ENCODE measurements around the gene PODNL1. TPM values are rescaled to one million over a fixed set of nuclear protein-coding genes. Genes with fewer than 3 reads are reported as not detected.

Gene PODNL1
- total and polyA plus RNA-seq, 8 donors: 0.92 to 3.4 (median 1.3) TPM; not detected in 5

DNA sequence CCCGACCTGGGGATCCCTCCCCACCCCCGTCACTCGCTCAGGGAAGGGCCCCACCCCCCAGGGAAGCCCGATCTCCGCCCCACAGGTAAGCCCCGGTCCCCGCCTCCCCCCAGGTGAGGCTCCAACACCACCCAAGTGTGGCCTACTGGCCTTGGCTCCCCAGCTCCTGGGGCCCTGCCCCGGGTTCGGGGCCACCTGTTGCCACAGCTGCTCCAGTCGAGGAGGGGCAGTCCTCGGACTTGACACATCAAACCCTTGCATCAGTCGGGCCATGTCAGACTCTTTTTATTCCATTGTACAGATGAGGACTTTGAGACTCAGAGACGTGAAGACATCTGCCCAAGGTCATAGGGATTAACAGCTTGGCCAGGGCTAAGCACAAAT, 31.7 kb downstream of the PODNL1 start:
- no peaks in the 10 kb centered on the region for H3K9me3 ChIP-seq
- intact Hi-C loops (cut with DNase I; ENCODE audit: low total_unique reads): no loop called here
- TF ChIP-seq, protein P1, sequence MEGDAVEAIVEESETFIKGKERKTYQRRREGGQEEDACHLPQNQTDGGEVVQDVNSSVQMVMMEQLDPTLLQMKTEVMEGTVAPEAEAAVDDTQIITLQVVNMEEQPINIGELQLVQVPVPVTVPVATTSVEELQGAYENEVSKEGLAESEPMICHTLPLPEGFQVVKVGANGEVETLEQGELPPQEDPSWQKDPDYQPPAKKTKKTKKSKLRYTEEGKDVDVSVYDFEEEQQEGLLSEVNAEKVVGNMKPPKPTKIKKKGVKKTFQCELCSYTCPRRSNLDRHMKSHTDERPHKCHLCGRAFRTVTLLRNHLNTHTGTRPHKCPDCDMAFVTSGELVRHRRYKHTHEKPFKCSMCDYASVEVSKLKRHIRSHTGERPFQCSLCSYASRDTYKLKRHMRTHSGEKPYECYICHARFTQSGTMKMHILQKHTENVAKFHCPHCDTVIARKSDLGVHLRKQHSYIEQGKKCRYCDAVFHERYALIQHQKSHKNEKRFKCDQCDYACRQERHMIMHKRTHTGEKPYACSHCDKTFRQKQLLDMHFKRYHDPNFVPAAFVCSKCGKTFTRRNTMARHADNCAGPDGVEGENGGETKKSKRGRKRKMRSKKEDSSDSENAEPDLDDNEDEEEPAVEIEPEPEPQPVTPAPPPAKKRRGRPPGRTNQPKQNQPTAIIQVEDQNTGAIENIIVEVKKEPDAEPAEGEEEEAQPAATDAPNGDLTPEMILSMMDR (IDR thresholded peaks at IDR 0.05): no peak
- TF ChIP-seq POLR2AphosphoS5 (IDR thresholded peaks at IDR 0.05) (no peak), POLR2A (IDR thresholded peaks at IDR 0.05) (no peak), EP300 (IDR thresholded peaks at IDR 0.05) (no peak)
- peak overlapping the region; percentile 70 to 97 (median 78) for H3K4me3 ChIP-seq
- 0 to 5% (median 1%) methylated on average over 2 to 13 of the region's 13 CpGs for WGBS, 5 donors
- peak overlapping the region; percentile 84 to 91 (median 89) for H3K27ac ChIP-seq
- H3K36me3 ChIP-seq: peaks cover 0 to 28% (median 24%) of the 10 kb centered on the region in 4 donors
- peak; percentile 63 to 72 for DNase-seq
- H3K27me3 ChIP-seq: no peaks in the 10 kb centered on the region
- H3K4me1 ChIP-seq: peaks cover 14 to 34% (median 32%) of the 10 kb centered on the region in 4 donors

DNA sequence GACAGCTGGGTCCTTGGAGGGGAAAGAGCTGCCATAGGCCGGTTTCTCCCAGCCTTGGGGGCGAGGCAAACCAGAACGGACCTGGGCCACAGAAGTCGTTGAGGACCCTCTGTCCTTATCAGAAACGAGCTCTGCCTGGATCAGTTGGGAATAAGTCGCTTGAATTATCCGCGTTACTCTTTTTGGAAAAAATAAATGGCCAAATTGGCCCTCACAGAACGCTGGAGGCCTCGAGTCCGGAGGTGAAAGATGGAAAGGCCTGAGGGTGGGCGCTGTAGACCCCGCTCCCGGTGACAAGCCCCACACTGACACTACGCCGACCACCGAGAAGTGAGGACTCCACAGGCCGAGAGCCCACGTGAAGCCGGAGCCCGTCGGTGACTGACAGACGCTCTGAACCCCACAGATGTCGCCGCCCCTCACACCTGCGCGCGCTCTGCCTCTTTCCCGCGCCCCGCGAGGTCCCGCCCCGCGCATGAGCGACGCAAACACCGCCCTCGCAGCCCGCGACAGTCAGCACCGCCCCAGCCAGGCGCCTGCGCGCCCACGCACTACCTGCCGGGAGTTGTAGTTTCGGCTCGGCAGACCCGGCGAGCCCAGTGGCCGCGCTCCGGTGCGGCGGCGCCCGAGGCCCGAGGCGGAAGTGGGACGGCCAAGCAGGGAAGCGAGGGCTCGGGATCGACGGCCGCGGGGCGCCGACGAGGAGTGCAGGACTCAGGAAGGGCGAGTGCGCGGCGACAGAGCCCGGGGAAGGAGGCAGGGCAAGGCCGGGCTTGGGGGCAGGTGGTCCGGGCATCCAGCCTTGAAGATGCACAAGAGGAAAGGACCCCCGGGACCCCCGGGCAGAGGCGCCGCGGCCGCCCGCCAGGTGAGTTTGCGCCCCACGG, 32.3 kb downstream of the PODNL1 start, which contains the start of the genes BRME1 and CC2D1A:
Gene BRME1 (minus strand): TSS at position 484 of the 887 bp plus-strand sequence. CDS start 1,225 bp downstream, outside the sequence.
Gene CC2D1A (plus strand): TSS at position 568 of the 887 bp plus-strand sequence. CDS start 241 bp downstream, at position 809.
- Histone ChIP-seq H3K27me3 (no peaks in the 10 kb centered on the region), H3K27ac (peak within 1 kb of the TSS; percentile 84 to 91 (median 89)), H3K36me3 (peaks cover 0 to 21% (median 17%) of the 10 kb centered on the region in 4 donors), H3K9me3 (no peaks in the 10 kb centered on the region), H3K4me3 (peak within 1 kb of the TSS; percentile 70 to 97 (median 78)), H3K4me1 (peaks cover 14 to 34% (median 32%) of the 10 kb centered on the region in 4 donors)
- TF ChIP-seq EP300 (IDR thresholded peaks at IDR 0.05) (no peak), POLR2AphosphoS5 (IDR thresholded peaks at IDR 0.05) (peak; percentile 57 to 92 (median 81)), POLR2A (IDR thresholded peaks at IDR 0.05) (peak in 1 of 4 donors; percentile 35)
- TF ChIP-seq, protein P1 (IDR thresholded peaks at IDR 0.05): peak in 1 of 7 experiments; percentile 14
- DNase-seq: peak; percentile 96 to 97
- intact Hi-C loops (cut with DNase I; ENCODE audit: low total_unique reads): no loop called here
- WGBS, 5 donors: 7 to 14% (median 7%) methylated on average over 49 to 86 of the region's 86 CpGs

DNA sequence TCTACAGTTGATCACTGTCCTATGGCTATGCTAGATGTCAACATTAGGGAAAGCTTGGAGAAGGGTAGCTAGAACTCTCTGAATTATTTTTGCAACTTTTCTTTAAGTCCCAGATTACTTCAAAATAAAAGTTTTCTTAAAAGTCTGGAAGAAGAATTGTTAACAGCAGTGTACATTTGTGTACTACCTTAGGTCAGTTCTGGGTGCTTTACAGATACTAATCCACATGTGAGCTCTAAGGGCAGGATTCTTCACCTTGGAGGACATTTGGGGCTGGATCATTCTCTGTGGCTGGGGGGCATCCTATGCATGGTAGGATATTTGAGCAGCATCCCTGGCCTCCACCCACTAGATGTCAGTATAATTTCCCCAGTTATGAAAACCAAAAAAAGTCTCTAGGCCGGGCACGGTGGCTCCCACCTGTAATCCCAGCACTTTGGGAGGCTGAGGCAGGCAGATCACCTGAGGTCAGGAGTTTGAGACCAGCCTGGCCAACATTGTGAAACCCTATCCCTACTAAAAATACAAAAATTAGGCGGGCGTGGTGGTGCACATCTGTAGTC, 35.1 kb downstream of the PODNL1 start:
- H3K9me3 ChIP-seq: no peaks in the 10 kb centered on the region
- no peaks in the 10 kb centered on the region for H3K27me3 ChIP-seq
- DNase-seq: no peak
- TF ChIP-seq, protein P1 (IDR thresholded peaks at IDR 0.05): no peak
- no peak for TF ChIP-seq EP300 (IDR thresholded peaks at IDR 0.05)
- TF ChIP-seq POLR2A (IDR thresholded peaks at IDR 0.05): no peak
- no peak for TF ChIP-seq POLR2AphosphoS5 (IDR thresholded peaks at IDR 0.05)
- H3K27ac ChIP-seq: no peak overlapping the region
- 66 to 87% (median 81%) methylated on average over 4 of the region's 4 CpGs for WGBS, 5 donors
- peaks cover 14 to 26% (median 24%) of the 10 kb centered on the region in 4 donors for H3K4me1 ChIP-seq
- no peak overlapping the region for H3K4me3 ChIP-seq
- H3K36me3 ChIP-seq: peaks cover 0 to under 1% (median 0%) of the 10 kb centered on the region in 4 donors
- intact Hi-C loops (cut with DNase I; ENCODE audit: low total_unique reads): no loop called here

DNA sequence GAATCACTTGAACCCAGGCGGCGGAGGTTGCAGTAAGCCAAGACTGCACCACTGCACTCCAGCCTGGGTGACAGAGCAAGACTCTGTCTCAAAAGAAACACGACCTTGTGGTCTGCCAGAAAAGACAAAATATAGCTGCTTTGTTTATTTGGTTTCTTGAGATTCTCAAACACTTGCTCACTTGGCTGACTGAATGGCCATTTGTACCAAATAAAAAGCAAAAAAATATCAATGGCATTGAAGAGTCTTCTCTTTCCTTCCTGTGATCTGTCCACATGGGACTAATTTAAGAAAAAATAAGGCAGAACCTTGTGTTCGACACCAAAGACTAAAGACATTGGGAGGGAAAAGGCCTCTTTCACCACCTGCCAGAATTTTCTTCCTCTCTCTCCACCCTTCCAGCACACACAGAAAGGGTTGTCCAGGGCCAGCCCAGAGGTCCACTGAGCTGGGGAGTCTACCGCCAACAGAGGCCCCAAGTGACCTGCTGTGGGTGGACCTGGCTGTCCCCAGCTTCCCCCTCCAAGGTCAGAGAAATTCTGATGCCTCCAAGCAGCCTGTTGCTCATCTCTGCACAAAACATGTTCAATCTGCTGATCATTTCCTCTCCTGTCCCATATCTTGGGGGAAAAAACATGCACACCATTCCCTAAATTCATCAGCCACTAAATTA, 38.2 kb downstream of the PODNL1 start:
- DNase-seq: no peak
- Histone ChIP-seq H3K9me3 (no peaks in the 10 kb centered on the region), H3K27me3 (no peaks in the 10 kb centered on the region), H3K4me1 (peaks cover 0 to 3% (median 0%) of the 10 kb centered on the region in 4 donors), H3K36me3 (no peaks in the 10 kb centered on the region), H3K4me3 (no peak overlapping the region), H3K27ac (no peak overlapping the region)
- WGBS, 5 donors: 52 to 72% (median 68%) methylated on average over 5 of the region's 5 CpGs
- intact Hi-C loops (cut with DNase I; ENCODE audit: low total_unique reads): no loop called here
- TF ChIP-seq POLR2AphosphoS5 (IDR thresholded peaks at IDR 0.05) (no peak), EP300 (IDR thresholded peaks at IDR 0.05) (no peak), POLR2A (IDR thresholded peaks at IDR 0.05) (no peak)
- TF ChIP-seq, protein P1 (IDR thresholded peaks at IDR 0.05): no peak
